IMR-90 (cell line): ENCODE data around the gene OR2T2.

Experiments used
- CEBPB ChIP-seq: IDR thresholded peaks from 2 replicates; pipeline ENCODE4 v1.6.1; 2012; ENCODE audit warnings: low read depth, low read length, improper control_type of control experiment
- CTCF ChIP-seq: conservative IDR thresholded peaks from 2 replicates; pipeline ENCODE4 v1.5.1; 2012; ENCODE audit warnings: mild to moderate bottlenecking, low read depth, low read length, improper control_type of control experiment
- RAD21 ChIP-seq: IDR thresholded peaks from 2 replicates; pipeline ENCODE4 v1.6.1; 2012; ENCODE audit warnings: low read length, improper control_type of control experiment
- RCOR1 ChIP-seq: IDR thresholded peaks from 2 replicates; pipeline ENCODE4 v1.6.1; 2012; ENCODE audit warnings: mild to moderate bottlenecking, low read length, improper control_type of control experiment; ENCODE audit not compliant: insufficient replicate concordance
- USF2 ChIP-seq: fragments of 150-350 bp; IDR thresholded peaks from 2 replicates; pipeline ENCODE4 v1.6.1; 2017; ENCODE audit warnings: mild to moderate bottlenecking, antibody characterized with exemption, low read length, low read depth

- no peak for TF ChIP-seq CTCF
- no peak for TF ChIP-seq RAD21
- TF ChIP-seq USF2: no peak
- TF ChIP-seq RCOR1: no peak
- TF ChIP-seq CEBPB: no peak
These were observed 38.4 kb upstream of the OR2T2 start for GRCh38 chr1:248406721-248407692.
